DND-41 (cell line): ENCODE data around the gene SNRNP70.

Experiments used
- ATAC-seq: fragments of 200-7000 bp; cut with Tn5 transposase; 3 replicates; pipeline ENCODE4 v1.9.1; 2021; ENCODE audit warnings: low read depth; ENCODE audit not compliant: insufficient read depth
- DNase-seq: peaks from one replicate; pipeline ENCODE4 v3.0.0-alpha.2; 2020
- H2AFZ ChIP-seq: 2 replicates; pipeline ENCODE4 v1.6.0; 2012; ENCODE audit warnings: low read depth, low read length
- H3K27ac ChIP-seq: 2 replicates; pipeline ENCODE4 v1.5.1; 2012; ENCODE audit warnings: low read length, inconsistent platforms
- H3K27me3 ChIP-seq: fragments of 200-600 bp; sonication (generic); 2 replicates; pipeline ENCODE4 v1.6.0; 2012; ENCODE audit warnings: low read length, mild to moderate bottlenecking, inconsistent platforms; ENCODE audit not compliant: insufficient read depth, poor library complexity
- H3K36me3 ChIP-seq: 2 replicates; pipeline ENCODE4 v1.5.1; 2012; ENCODE audit warnings: low read length, inconsistent platforms; ENCODE audit not compliant: insufficient read depth
- H3K4me1 ChIP-seq: 2 replicates; pipeline ENCODE4 v1.5.1; 2012; ENCODE audit warnings: mild to moderate bottlenecking, low read length; ENCODE audit not compliant: insufficient read depth
- H3K4me2 ChIP-seq: 2 replicates; pipeline ENCODE4 v1.6.0; 2012; ENCODE audit warnings: mild to moderate bottlenecking, moderate library complexity, low read length, inconsistent platforms; ENCODE audit not compliant: insufficient read depth
- H3K4me3 ChIP-seq, 2 experiments: fragments of 200-600 bp in 1 of 2; shearing (Covaris generic) in 1 of 2; 2 replicates each; pipeline ENCODE4 v1.5.1; 2012 to 2016; ENCODE audit warnings: inconsistent platforms in 2 of 2, low read length in 2 of 2, mild to moderate bottlenecking in 2 of 2, low read depth in 1 of 2, moderate library complexity in 1 of 2
- H3K79me2 ChIP-seq: 2 replicates; pipeline ENCODE4 v1.6.0; 2012; ENCODE audit warnings: low read length, inconsistent platforms; ENCODE audit not compliant: insufficient read depth
- H3K9ac ChIP-seq: 2 replicates; pipeline ENCODE4 v1.6.0; 2012; ENCODE audit warnings: low read depth, mild to moderate bottlenecking, inconsistent platforms, low read length, moderate library complexity
- H3K9me3 ChIP-seq: 2 replicates; pipeline ENCODE4 v1.5.1; 2012; ENCODE audit warnings: low read length, moderate library complexity, mild to moderate bottlenecking, inconsistent platforms; ENCODE audit not compliant: insufficient read depth, severe bottlenecking
- H4K20me1 ChIP-seq: 2 replicates; pipeline ENCODE4 v1.6.0; 2012; ENCODE audit warnings: low read length; ENCODE audit not compliant: insufficient read depth
- CTCF ChIP-seq: IDR thresholded peaks from 2 replicates; pipeline ENCODE4 v1.5.1; 2012; ENCODE audit warnings: borderline replicate concordance, low read length, moderate library complexity, mild to moderate bottlenecking; ENCODE audit not compliant: poor library complexity, severe bottlenecking; ENCODE audit errors: extremely low read depth
- EZH2 ChIP-seq: IDR thresholded peaks from 3 replicates; pipeline ENCODE4 v1.6.1; 2012; ENCODE audit warnings: borderline replicate concordance, low read depth, mild to moderate bottlenecking, moderate library complexity, low read length, inconsistent platforms; ENCODE audit not compliant: severe bottlenecking

SNRNP70 gene

GRCh38 chr19:49155820-49156346 lies 70.6 kb downstream of the SNRNP70 start:
- Histone ChIP-seq H4K20me1 (no peaks in the 10 kb centered on the region; the same call in 1 of the 2 replicates), H3K9ac (no peak overlapping the region), H3K36me3 (no peaks in the 10 kb centered on the region), H3K4me1 (peaks cover 7% of the 10 kb centered on the region), H3K9me3 (no peaks in the 10 kb centered on the region), H3K27me3 (peaks cover 12% of the 10 kb centered on the region), H2AFZ (no peak overlapping the region), H3K4me3 (no peak overlapping the region), H3K79me2 (no peaks in the 10 kb centered on the region), H3K4me2 (no peak overlapping the region), H3K27ac (no peak overlapping the region)
- TF ChIP-seq EZH2: no peak
- DNase-seq: no peak
- no peak for ATAC-seq

GRCh38 chr19:49157445-49158224 lies 72.4 kb downstream of the SNRNP70 start, which contains the start of gene TRPM4:
TRPM4 (plus strand) TSS chr19:49157792; CDS start chr19:49157867, 75 bp downstream.
- Histone ChIP-seq H3K4me1 (peaks cover 7% of the 10 kb centered on the region), H3K4me3 (peak within 1 kb of the TSS in 1 of 2 experiments; percentile 34; a peak in 2 of 4 replicates), H3K79me2 (no peaks in the 10 kb centered on the region), H2AFZ (peak within 1 kb of the TSS; percentile 58), H3K27me3 (peaks cover 12% of the 10 kb centered on the region), H3K9me3 (no peaks in the 10 kb centered on the region), H3K9ac (peak within 1 kb of the TSS; percentile 21; the same call in 1 of the 2 replicates), H3K4me2 (peak within 1 kb of the TSS; percentile 56), H3K27ac (no peak within 1 kb of the TSS), H3K36me3 (no peaks in the 10 kb centered on the region), H4K20me1 (no peaks in the 10 kb centered on the region)
- DNase-seq: peak; percentile 66
- no peak for TF ChIP-seq CTCF
- TF ChIP-seq EZH2: peak; percentile 33
- peak; percentile 88 for ATAC-seq
